Thoracic aorta (tissue), 2 donors: ENCODE results near the gene GINS3. TPM values are rescaled to one million over a fixed set of nuclear protein-coding genes. Genes with fewer than 3 reads are reported as not detected.

Experiments
- ATAC-seq: fragments of 150-250 bp; one replicate; pipeline ENCODE4 v1.8.0; 2017; ENCODE audit warnings: low read depth; ENCODE audit not compliant: insufficient number of reproducible peaks, low FRiP score
- DNase-seq: peaks from one replicate; pipeline ENCODE4 v3.0.0-alpha.2; 2020; ENCODE audit warnings: low spot score
- H3K27ac ChIP-seq, 2 donors: fragments of 200-600 bp; sonication (generic); 1 replicate in 1 of 2; 2 replicates in 1 of 2; pipeline ENCODE4 v1.5.1; 2016; ENCODE audit warnings: mild to moderate bottlenecking in 2 of 2, moderate library complexity in 2 of 2
- H3K27me3 ChIP-seq: fragments of 200-600 bp; sonication (generic); replicated peaks from 2 replicates; pipeline ENCODE4 v1.6.0; 2016; ENCODE audit warnings: mild to moderate bottlenecking; ENCODE audit not compliant: insufficient read depth
- H3K36me3 ChIP-seq: fragments of 200-600 bp; sonication (generic); one replicate; pipeline ENCODE4 v1.5.1; 2016
- H3K4me1 ChIP-seq, 2 donors: fragments of 200-600 bp; sonication (generic); 1 replicate in 1 of 2; 2 replicates in 1 of 2; pipeline versions ENCODE4 v1.5.1 to v1.6.0; 2016; ENCODE audit warnings: low read depth in 2 of 2, mild to moderate bottlenecking in 1 of 2; ENCODE audit not compliant: control insufficient read depth in 1 of 2
- H3K4me3 ChIP-seq: fragments of 200-600 bp; sonication (generic); 2 replicates; pipeline ENCODE4 v1.5.1; 2016; ENCODE audit warnings: mild to moderate bottlenecking
- H3K9me3 ChIP-seq: fragments of 200-600 bp; sonication (generic); 2 replicates; pipeline ENCODE4 v1.5.1; 2016
- CTCF ChIP-seq: fragments of 200-600 bp; sonication (generic); IDR thresholded peaks from one replicate; pipeline ENCODE4 v1.5.1; 2019; ENCODE audit warnings: antibody characterized with exemption
- total RNA-seq, 2 donors: library from RNA; depleted of rRNA; stranded (reverse); fragments of >200 nt; gene quantifications; one replicate each; pipeline versions ENCODE4 v1.1.0 to v1.2.3, GENCODE V29; 2016

Gene GINS3
- total RNA-seq, 2 donors from 2014 or later = 1.1 to 1.3 TPM

- Histone ChIP-seq H3K9me3 (no peaks in the 10 kb centered on the region), H3K4me1 (no peaks in the 10 kb centered on the region), H3K27me3 (no peaks in the 10 kb centered on the region), H3K27ac (peak overlapping the region in 1 of 2 donors; percentile 26), H3K36me3 (no peaks in the 10 kb centered on the region), H3K4me3 (no peak overlapping the region)
- TF ChIP-seq CTCF = no peak
- ATAC-seq (no peak), DNase-seq (no peak)
Observed at GRCh38 chr16:58425756-58426494, 33.7 kb downstream of the GINS3 start.

- Histone ChIP-seq H3K27ac (no peak overlapping the region), H3K4me1 (no peaks in the 10 kb centered on the region), H3K4me3 (no peak overlapping the region), H3K9me3 (no peaks in the 10 kb centered on the region), H3K27me3 (no peaks in the 10 kb centered on the region), H3K36me3 (no peaks in the 10 kb centered on the region)
- ATAC-seq (no peak), DNase-seq (no peak)
- no peak for TF ChIP-seq CTCF
Observed at GRCh38 chr16:58426966-58427365, 34.7 kb downstream of the GINS3 start.

- Histone ChIP-seq H3K27me3 (no peaks in the 10 kb centered on the region), H3K36me3 (no peaks in the 10 kb centered on the region), H3K4me1 (no peaks in the 10 kb centered on the region), H3K27ac (no peak overlapping the region), H3K4me3 (no peak overlapping the region), H3K9me3 (no peaks in the 10 kb centered on the region)
- ATAC-seq = no peak
- TF ChIP-seq CTCF = no peak
- DNase-seq = no peak
Observed at GRCh38 chr16:58428621-58429542, 36.6 kb downstream of the GINS3 start.

DNA sequence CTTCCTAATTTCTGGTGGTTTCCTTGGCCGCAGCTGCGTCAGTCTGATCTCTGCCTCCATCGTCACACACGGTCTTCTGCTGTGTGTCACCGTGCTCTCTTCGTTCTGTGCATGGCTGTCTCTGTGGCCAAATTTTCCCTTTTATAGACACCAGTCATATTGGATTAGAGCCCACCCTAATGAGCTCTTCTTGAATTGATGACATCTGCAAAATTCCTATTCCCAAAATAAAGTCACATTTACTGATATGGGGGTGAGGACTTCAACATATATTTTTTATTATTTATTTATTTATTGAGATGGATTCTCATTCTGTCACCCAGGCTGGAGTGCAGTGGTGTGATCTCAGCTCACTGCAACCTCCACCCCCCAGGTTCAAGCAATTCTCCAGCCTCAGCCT lies 38.4 kb downstream of the GINS3 start:
- no peaks in the 10 kb centered on the region for H3K9me3 ChIP-seq
- ATAC-seq (no peak), DNase-seq (no peak)
- H3K27ac ChIP-seq = no peak overlapping the region
- H3K27me3 ChIP-seq = no peaks in the 10 kb centered on the region
- TF ChIP-seq CTCF = no peak
- H3K4me1 ChIP-seq = no peaks in the 10 kb centered on the region
- H3K4me3 ChIP-seq = no peak overlapping the region
- H3K36me3 ChIP-seq = no peaks in the 10 kb centered on the region

- TF ChIP-seq CTCF = no peak
- Histone ChIP-seq H3K4me3 (no peak overlapping the region), H3K4me1 (no peaks in the 10 kb centered on the region), H3K36me3 (no peaks in the 10 kb centered on the region), H3K27ac (no peak overlapping the region), H3K27me3 (no peaks in the 10 kb centered on the region), H3K9me3 (peaks cover 3% of the 10 kb centered on the region)
- DNase-seq = no peak
- ATAC-seq = no peak
Observed at GRCh38 chr16:58433569-58433951, 41.3 kb downstream of the GINS3 start.
